Activated CD4-positive, alpha-beta T cell treated with anti-CD3 and anti-CD28 coated beads for 4 hours (primary cell): ENCODE results near the gene MSX2.

Source experiments
- DNase-seq, 2 donors: peaks; one replicate each; pipeline ENCODE4 v3.0.0-alpha.2; 2020

Gene MSX2

GRCh38 chr5:174777583-174777982 is 53.2 kb downstream of the MSX2 start:
- no peak for DNase-seq
